HCT116 (cell line): ENCODE results near the gene FAM110D.

ENCODE experiments used
- EZH2 ChIP-seq: fragments of 200-600 bp; sonication (generic); IDR thresholded peaks from 2 replicates; pipeline ENCODE4 v1.6.1; 2017; ENCODE audit warnings: antibody characterized with exemption, mixed run types
- EZH2phosphoT487 ChIP-seq: fragments of 200-600 bp; IDR thresholded peaks from 2 replicates; pipeline ENCODE4 v1.6.1; 2018; ENCODE audit warnings: antibody characterized with exemption, borderline replicate concordance
- JUND ChIP-seq: IDR thresholded peaks from 2 replicates; pipeline ENCODE4 v1.6.1; 2012
- POLR2A ChIP-seq: IDR thresholded peaks from 2 replicates; pipeline ENCODE4 v1.7.0; 2011; ENCODE audit warnings: borderline replicate concordance; ENCODE audit not compliant: insufficient read depth, insufficient read length; ENCODE audit errors: extremely low read depth
- POLR2AphosphoS5 ChIP-seq: IDR thresholded peaks from 2 replicates; pipeline ENCODE4 v1.6.1; 2011; ENCODE audit warnings: mild to moderate bottlenecking, low read depth, low read length, moderate library complexity
- SP1 ChIP-seq: IDR thresholded peaks from 2 replicates; pipeline ENCODE4 v1.6.1; 2012; ENCODE audit warnings: low read depth
- ZFX ChIP-seq: fragments of 450-650 bp; IDR thresholded peaks from 2 replicates; pipeline ENCODE4 v1.6.1; 2017
- TF ChIP-seq, protein P1 (sequence below), 3 experiments: fragments of 200-600 bp in 1 of 3; sonication (generic) in 1 of 3; IDR thresholded peaks in 2 of 3; conservative IDR thresholded peaks in 1 of 3; 2 replicates each; pipeline ENCODE4 v1.5.1; 2012 to 2017; ENCODE audit warnings: low read depth in 2 of 3, low read length in 2 of 3, antibody characterized with exemption in 1 of 3, borderline replicate concordance in 1 of 3, control low read depth in 1 of 3, mild to moderate bottlenecking in 1 of 3, mixed read lengths in 1 of 3, mixed run types in 1 of 3, moderate library complexity in 1 of 3; ENCODE audit not compliant: insufficient read depth in 1 of 3

DNA sequence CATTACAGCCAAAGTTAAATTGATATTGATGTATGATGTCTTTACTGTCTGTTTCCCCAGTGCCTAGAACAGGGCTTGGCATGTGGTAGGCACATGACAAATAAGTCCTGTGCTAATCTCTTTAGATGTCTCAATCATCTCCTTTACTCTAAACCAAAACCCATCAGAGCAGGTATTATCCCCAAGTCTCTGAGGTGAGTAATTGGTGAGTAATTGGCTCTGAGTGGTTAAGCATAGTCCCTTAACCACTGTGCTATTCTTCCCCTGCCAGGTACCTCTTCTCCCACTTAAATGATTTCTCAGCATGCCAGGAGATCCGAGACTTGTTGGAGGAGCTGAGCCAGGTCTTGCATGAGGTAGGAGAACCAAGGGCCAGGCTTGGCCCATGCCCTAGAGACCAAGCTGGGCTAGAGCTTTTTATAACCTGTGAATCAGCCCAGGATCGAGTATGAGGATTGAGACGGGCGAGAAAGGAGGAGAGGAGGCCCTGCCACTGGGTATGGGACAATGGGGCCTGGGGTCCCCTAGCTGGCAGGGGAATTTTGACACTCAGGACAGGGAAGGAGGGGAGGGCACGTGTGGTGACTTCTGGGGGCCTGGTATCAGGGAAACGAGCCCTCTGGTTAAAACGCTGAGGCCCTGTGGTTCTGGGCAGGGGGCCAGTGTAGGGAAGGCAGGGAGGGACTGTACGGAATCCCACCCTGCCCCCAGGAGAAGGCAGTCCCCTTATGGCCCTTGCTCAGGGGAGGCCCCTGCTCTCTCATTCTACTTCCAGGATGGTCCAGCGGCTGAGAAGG is 22.9 kb downstream of the FAM110D start:
- TF ChIP-seq, protein P1, sequence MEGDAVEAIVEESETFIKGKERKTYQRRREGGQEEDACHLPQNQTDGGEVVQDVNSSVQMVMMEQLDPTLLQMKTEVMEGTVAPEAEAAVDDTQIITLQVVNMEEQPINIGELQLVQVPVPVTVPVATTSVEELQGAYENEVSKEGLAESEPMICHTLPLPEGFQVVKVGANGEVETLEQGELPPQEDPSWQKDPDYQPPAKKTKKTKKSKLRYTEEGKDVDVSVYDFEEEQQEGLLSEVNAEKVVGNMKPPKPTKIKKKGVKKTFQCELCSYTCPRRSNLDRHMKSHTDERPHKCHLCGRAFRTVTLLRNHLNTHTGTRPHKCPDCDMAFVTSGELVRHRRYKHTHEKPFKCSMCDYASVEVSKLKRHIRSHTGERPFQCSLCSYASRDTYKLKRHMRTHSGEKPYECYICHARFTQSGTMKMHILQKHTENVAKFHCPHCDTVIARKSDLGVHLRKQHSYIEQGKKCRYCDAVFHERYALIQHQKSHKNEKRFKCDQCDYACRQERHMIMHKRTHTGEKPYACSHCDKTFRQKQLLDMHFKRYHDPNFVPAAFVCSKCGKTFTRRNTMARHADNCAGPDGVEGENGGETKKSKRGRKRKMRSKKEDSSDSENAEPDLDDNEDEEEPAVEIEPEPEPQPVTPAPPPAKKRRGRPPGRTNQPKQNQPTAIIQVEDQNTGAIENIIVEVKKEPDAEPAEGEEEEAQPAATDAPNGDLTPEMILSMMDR (IDR thresholded peaks at IDR 0.05 in 2 of 3, conservative IDR thresholded peaks at IDR 0.05 in 1 of 3; ENCODE audit: borderline replicate concordance in 1 of 3, insufficient read depth in 1 of 3, low read depth in 2 of 3, low read length in 2 of 3) = no peak
- TF ChIP-seq POLR2A (no peak), ZFX (no peak), EZH2phosphoT487 (no peak), JUND (no peak), SP1 (no peak), POLR2AphosphoS5 (no peak), EZH2 (no peak)
